Testis (tissue), 2 donors: ENCODE measurements around the gene CNTN2.

Source experiments
- POLR2A ChIP-seq: fragments of 450-650 bp; IDR thresholded peaks from one replicate; pipeline ENCODE4 v1.6.1; 2017; ENCODE audit warnings: antibody characterized with exemption, mild to moderate bottlenecking, moderate library complexity
- TF ChIP-seq, protein P1 (sequence below), 3 experiments: fragments of 450-650 bp in 2 of 3; fragments of 200-600 bp in 1 of 3; sonication (generic) in 1 of 3; IDR thresholded peaks; one replicate each; pipeline ENCODE4 v1.5.1; 2016 to 2019; ENCODE audit warnings: antibody characterized with exemption in 3 of 3, mild to moderate bottlenecking in 2 of 3, moderate library complexity in 1 of 3

- no peak for TF ChIP-seq POLR2A
- TF ChIP-seq, protein P1, sequence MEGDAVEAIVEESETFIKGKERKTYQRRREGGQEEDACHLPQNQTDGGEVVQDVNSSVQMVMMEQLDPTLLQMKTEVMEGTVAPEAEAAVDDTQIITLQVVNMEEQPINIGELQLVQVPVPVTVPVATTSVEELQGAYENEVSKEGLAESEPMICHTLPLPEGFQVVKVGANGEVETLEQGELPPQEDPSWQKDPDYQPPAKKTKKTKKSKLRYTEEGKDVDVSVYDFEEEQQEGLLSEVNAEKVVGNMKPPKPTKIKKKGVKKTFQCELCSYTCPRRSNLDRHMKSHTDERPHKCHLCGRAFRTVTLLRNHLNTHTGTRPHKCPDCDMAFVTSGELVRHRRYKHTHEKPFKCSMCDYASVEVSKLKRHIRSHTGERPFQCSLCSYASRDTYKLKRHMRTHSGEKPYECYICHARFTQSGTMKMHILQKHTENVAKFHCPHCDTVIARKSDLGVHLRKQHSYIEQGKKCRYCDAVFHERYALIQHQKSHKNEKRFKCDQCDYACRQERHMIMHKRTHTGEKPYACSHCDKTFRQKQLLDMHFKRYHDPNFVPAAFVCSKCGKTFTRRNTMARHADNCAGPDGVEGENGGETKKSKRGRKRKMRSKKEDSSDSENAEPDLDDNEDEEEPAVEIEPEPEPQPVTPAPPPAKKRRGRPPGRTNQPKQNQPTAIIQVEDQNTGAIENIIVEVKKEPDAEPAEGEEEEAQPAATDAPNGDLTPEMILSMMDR (IDR thresholded peaks at IDR 0.05) = no peak
Measured at GRCh38 chr1:205071028-205071409, 28.0 kb downstream of the CNTN2 start.
